ENCODE measurements around the gene PLET1. TPM values are rescaled to one million over a fixed set of nuclear protein-coding genes. Genes with fewer than 3 reads are reported as not detected.

The PLET1 gene
- total and polyA plus RNA-seq, 9 of the 15 experiments (the other 6 are each of a cell fraction or from before 2014, with no cell fraction given): not detected

DNA sequence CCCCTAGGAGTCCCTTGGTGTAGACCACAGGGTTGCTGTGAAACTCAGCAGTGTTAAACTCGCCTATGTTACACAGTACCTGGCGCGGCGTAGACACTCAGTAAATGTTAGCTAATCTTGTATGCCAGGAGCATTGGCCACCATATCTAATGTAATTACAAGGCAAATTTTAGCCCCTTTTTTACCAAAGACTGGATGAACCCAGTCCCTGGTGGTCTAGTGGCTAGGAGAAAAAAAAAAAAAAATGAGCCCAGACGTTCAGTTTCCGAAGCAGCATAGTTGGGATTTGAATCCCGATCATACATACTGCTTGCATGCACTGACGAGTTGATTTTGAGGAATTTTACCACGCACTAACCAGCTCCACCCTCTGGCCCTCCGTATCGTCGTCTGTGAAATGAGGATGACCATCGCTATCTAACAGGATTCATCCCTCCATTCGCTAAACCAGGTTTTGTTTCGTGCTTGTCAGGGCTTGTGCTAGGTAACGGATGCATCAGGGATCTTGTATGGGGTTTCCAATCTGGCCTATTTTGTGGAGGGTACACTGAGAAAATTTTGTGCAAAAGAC lies 33.7 kb downstream of the PLET1 start (continued):
- TF ChIP-seq THAP12 (CRISPR knock-in tag; IDR thresholded peaks at IDR 0.05) (no peak), SMAD3 (CRISPR knock-in tag; conservative IDR thresholded peaks at IDR 0.05) (no peak)

DNA sequence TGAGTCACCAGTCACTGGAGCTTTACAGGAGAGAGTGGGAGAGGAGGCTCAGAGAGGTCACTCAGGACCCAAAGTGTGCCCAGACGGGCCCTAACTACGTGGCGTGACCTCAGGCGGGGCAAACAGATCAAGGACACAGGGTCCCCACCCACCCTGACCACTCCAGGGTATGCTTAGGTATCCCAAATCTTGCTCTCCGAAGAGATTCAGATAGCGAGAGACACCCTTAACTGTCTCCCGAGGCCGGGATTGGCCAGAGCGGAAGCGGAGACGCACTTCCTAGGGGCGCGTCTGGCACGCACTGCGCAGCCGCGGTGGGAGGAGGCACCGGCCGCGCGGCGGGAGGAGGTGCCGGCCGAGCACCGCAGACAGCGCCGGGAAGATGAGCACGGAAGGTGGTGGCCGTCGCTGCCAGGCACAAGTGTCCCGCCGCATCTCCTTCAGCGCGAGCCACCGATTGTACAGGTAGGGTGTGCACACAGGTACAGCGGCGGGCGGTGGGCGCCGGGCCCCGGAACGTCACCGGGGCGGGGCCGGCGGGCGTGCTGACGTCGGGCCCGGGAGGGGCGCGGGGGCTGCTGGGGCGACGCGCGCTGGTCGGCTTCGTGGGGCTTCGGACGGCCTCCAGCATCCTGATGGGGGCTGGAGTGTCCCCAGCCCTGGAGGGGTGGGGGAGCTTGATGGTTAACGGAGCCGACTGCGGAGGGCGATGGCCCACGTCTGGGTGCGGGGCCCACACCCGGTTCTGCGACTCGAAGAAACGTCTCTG lies 34.4 kb downstream of the PLET1 start, which contains the start of gene PTS:
Gene PTS, plus strand, starts transcription at position 367 of the 769 bp plus-strand sequence. Its CDS starts 16 bp downstream, at position 383.
- H3K27ac ChIP-seq (ENCODE audit: extremely low read depth, low read depth, low read length): peak within 1 kb of the TSS; percentile 87
- peak within 1 kb of the TSS; percentile 88 to 94 for H3K9ac ChIP-seq (ENCODE audit: insufficient read depth in 1 of 2, low read depth in 2 of 2, low read length in 2 of 2)
- peaks cover 33% of the 10 kb centered on the region for H3K36me3 ChIP-seq (ENCODE audit: control insufficient read depth, insufficient read depth, low read length)
- peaks cover 5 to 8% of the 10 kb centered on the region in 2 experiments; a peak in 3 of 5 replicates for H3K4me1 ChIP-seq (replicated peaks in 1 of 2; ENCODE audit: control insufficient read depth in 2 of 2, insufficient read depth in 2 of 2, low read length in 2 of 2)
- no peaks in the 10 kb centered on the region for H4K20me1 ChIP-seq (replicated peaks; ENCODE audit: control insufficient read depth, insufficient read depth, low read length)
- FAIRE-seq (peak; percentile 82), ATAC-seq (peak; percentile 98), DNase-seq (ENCODE audit: extremely low read depth in 1 of 4, low spot score in 3 of 4) (peak; percentile 94 to 96 (median 96))
- peaks cover 26% of the 10 kb centered on the region for H3K79me2 ChIP-seq (ENCODE audit: control insufficient read depth, insufficient read depth, low read length)
- ChIA-PET CTCF (ENCODE audit: low intra/inter-chr PET ratio) (interaction anchor here (1.5 kb wide), 1 partner anchor 52 kb away, joined by 3 read pairs; no protein-coding TSS in a partner anchor), POLR2A (interaction anchor here (0.6 to 1.1 kb wide), 4 partner anchors 11 to 62 kb away, joined by 3 to 4 read pairs (median 3); no protein-coding TSS in a partner anchor)
- peak within 1 kb of the TSS; percentile 85 for H3K4me3 ChIP-seq
- H3K9me1 ChIP-seq (ENCODE audit: control insufficient read depth, insufficient read depth, low read length): no peaks in the 10 kb centered on the region
- no peaks in the 10 kb centered on the region for H3K27me3 ChIP-seq (ENCODE audit: control insufficient read depth in 2 of 2, insufficient read depth in 2 of 2, low read length in 2 of 2)
- in situ Hi-C loops (cut with MboI): loop anchor here (10.0 kb wide), 2 partner anchors 329 to 621 kb away; partner anchors contain the start of gene SIK2
- WGBS (ENCODE audit: insufficient coverage, low coverage, missing lambda C conversion rate): 1% methylated on average over 43 of the region's 70 CpGs
- peak within 1 kb of the TSS; percentile 99 for H2AFZ ChIP-seq (ENCODE audit: low read depth, low read length)
- intact Hi-C loops (cut with micrococcal nuclease): loop anchor here (1.0 kb wide), 1 partner anchor 54 kb away; no protein-coding TSS in a partner anchor
- no peaks in the 10 kb centered on the region for H3K9me3 ChIP-seq (replicated peaks; ENCODE audit: control insufficient read depth, insufficient read depth, low read depth, low read length)
- peak within 1 kb of the TSS; percentile 91 for H3K4me2 ChIP-seq (ENCODE audit: insufficient read depth, low read length)
- no TSS peak for BruUV-seq (replicated peaks)
- TF ChIP-seq ZNF507 (tag; conservative IDR thresholded peaks at IDR 0.05): no peak
- TF ChIP-seq TRIM24 (IDR thresholded peaks at IDR 0.05): no peak
- TF ChIP-seq TAF15 (IDR thresholded peaks at IDR 0.05; ENCODE audit: low read depth, low read length): no peak
- TF ChIP-seq MYBL2 (IDR thresholded peaks at IDR 0.05; ENCODE audit: low read depth): no peak
- no peak for TF ChIP-seq MYBL2 (CRISPR knock-in tag; IDR thresholded peaks at IDR 0.05; ENCODE audit: borderline replicate concordance)
- TF ChIP-seq GABPB2 (CRISPR knock-in tag; conservative IDR thresholded peaks at IDR 0.05): no peak
- no peak for TF ChIP-seq XRCC5 (IDR thresholded peaks at IDR 0.05; ENCODE audit: low read depth, low read length)
- no peak for TF ChIP-seq HNRNPK (IDR thresholded peaks at IDR 0.05; ENCODE audit: low read depth, low read length, poor library complexity, severe bottlenecking)
- no peak for TF ChIP-seq CHD2 (IDR thresholded peaks at IDR 0.05; ENCODE audit: low read depth, low read length)
- peak; percentile 88 for TF ChIP-seq PHF20 (IDR thresholded peaks at IDR 0.05; ENCODE audit: partially characterized antibody)
- 0 out of 2 replicates have a peak, but pooled peaks have one; percentile 42 for TF ChIP-seq ATF4 (CRISPR knock-in tag; IDR thresholded peaks at IDR 0.05)
- no peak for TF ChIP-seq FIP1L1 (IDR thresholded peaks at IDR 0.05; ENCODE audit: low read depth, low read length, poor library complexity, severe bottlenecking)
- TF ChIP-seq TGIF2 (CRISPR knock-in tag; IDR thresholded peaks at IDR 0.05): no peak
- no peak for TF ChIP-seq NCOR1 (IDR thresholded peaks at IDR 0.05)
